Stimulated activated CD8-positive, alpha-beta memory T cell treated with anti-CD3 and anti-CD28 coated beads, Interleukin-4, amount 100 ng/mL, for 4 hours (primary cell): Measurements from ENCODE around the gene CNR2.
"Not testable (repeated sequence)": the region's sequence is repeated elsewhere in the genome, so short reads cannot be mapped to it uniquely, and the experiment has no call there.

Source experiments
- DNase-seq, 2 donors: peaks; one replicate each; pipeline ENCODE4 v3.0.0-alpha.2; 2020; ENCODE audit warnings: low read depth in 2 of 2, low spot score in 1 of 2

Gene CNR2

DNA sequence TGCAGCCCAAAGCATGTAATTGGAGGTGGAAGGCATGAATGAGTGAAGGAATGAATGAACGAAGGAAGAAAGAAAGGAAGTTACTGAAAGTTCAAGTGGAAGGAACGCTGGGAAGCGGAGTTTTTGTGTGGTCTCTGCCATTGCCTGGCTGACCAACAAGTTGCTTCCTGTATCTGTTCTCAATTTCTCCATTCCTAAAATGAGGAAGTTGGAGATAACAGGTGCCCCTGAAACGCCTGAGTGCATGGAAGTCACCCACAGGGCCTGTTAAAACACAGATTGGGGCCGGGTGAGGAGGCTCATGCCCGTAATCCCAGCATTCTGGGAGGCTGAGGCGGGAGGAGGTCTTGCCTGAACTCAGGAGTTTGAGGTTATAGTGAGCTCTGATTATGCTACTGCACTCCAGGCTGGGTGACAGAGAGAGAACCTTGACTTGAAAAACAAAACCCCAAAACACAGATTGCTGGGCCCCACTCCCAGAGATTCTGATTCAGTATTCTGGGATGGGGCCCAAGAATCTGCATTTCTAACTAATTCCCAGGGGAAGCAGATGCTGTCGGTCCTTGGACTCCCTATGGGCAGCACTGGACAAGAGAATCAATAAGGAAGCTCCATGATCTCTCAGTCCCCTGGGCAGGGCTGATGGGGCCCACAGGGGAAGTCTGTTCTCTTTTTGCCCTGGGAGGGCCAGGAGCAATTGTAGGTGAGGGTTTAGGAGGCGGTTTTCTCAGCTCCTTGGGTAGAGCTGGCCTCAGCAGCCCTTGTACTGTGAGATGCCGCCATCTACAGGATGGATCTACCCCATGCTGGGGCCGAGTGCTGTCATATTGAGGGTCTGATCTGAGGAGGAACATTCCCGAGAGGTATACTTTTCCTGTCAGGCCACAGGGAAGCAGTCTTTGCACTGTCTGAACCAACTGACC is 3.3 kb upstream of the CNR2 start:
- DNase-seq: peak in 1 of 2 donors; percentile 14

- DNase-seq: no peak
Measured at GRCh38 chr1:23915466-23915865, 2.3 kb upstream of the CNR2 start.

DNA sequence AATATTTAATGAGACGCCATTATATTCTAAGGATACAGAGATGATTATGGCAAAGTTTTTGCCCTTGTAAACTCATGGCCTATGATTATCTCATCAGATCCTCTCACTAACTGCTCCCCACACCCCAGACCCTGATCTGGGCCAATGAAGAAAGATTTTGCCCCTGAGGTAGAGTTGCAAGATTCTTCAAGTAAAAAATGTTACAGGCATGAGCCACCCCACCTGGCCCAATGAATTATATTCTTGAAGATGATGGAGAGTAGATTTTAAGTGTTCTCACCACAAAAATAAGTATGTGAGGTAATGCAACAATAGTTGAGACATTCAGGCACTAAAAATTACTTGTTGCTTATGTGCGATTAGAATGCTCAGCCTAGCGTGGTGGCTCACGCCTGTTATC is 1.8 kb upstream of the CNR2 start:
- no peak for DNase-seq

GRCh38 chr1:23911921-23912320 is 1.2 kb downstream of the CNR2 start:
- DNase-seq: no peak

DNA sequence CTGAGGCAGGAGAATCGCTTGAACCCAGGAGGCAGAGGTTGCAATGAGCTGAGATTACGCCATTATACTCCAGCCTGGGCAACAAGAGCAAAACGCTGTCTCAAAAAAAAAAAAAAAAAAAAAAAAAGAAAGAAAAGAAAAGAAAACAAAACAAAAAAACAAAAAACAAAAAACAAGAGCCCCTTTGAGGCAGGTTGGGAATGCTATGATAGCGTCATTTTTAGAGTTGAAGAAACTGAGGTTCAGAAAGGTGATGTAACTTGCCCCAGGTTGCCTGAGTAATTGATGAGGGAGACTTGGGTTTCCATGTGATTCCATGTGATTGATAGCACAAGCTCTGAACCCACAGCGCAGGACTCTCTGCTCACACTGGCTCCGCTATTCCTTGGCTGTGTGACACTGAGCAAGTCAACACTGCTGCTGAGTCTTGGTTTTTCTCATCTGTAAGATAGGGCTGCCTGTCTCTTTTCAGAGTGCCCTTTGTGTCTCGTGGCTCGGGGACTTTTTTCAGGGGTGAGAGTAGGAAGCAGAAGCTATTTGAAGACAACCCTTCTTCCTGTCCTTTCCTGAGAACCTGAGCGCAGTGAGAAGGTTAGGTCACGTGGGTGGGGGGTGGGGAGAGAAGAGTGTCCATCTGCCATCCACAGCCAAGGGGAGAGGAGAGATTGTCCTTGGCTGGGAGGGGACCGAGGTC is 2.5 kb downstream of the CNR2 start:
- no peak for DNase-seq

DNA sequence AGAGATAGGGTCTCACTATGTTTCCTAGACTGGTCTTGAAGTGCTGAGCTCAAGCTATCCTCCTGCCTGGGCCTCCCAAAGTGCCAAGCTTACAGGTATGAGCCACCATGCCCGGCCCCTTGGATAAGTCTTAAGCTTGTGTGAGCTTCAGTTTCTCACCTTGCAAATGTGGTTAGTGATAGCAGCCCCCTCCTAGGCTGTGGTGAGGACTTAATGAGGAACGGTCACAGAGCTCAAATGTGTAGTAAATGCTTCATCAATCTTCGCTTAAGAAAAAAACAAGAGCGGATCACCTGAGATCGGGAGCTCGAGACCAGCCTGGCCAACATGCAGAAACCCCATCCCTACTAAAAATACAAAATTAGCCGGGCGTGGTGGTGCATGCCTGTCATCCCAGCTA is 3.0 kb downstream of the CNR2 start:
- no peak for DNase-seq

GRCh38 chr1:23909412-23909811 is 3.8 kb downstream of the CNR2 start:
- DNase-seq: no peak

- no peak for DNase-seq
Measured at GRCh38 chr1:23908453-23909341, 4.5 kb downstream of the CNR2 start.

GRCh38 chr1:23906731-23907130 is 6.4 kb downstream of the CNR2 start:
- DNase-seq: no peak

- no peak for DNase-seq
Measured at GRCh38 chr1:23905461-23906025, 7.6 kb downstream of the CNR2 start.

DNA sequence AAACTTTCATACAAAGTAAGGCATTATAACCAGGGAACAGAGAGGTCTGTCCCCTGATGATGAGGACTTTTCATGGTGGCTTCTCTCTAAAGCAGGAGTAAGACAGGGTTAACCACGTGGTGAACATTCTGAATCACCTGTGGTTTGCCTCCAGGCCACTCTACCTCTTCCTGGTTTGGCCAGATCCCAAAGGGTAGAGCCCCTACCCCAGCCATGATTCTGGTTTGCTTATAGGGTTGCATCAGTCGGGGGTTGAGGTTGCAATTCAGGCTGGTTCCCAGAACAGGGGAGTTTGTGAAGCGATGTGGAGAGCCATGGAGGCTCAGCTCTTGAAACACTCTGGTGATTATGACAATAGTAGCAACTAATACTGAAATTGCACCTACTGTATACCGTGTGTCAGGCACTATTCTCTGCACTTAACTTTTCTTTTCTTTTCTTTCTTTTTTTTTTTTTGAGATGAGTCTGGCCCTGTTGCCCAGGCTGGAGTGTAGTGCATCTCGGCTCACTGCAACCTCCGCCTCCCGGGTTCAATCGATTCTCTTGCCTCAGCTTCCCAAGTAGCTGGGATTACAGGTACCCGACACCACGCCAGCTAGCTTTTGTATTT is 8.3 kb downstream of the CNR2 start:
- DNase-seq: no peak

- no peak for DNase-seq
Measured at GRCh38 chr1:23903754-23904153, 9.4 kb downstream of the CNR2 start.

- no peak for DNase-seq
Measured at GRCh38 chr1:23902321-23903278, 10.6 kb downstream of the CNR2 start.

DNA sequence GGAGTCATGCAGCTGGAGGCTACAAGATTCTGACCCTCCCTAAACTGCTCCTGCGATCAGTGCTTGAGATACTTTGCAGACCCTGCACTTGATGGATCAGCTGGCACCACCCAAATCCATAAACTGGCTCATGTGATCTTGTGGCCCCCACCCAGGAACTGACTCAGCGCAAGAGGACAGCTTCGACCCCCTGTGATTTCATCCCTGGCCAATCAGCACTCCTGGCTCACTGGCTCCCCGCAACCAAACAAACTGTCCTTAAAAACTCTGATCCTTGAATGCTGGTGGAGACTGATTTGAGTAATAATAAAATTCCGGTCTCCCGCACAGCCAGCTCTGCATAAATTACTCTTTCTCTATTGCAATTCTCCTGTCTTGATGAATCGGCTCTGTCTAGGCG is 13.1 kb downstream of the CNR2 start:
- not testable (repeated sequence) for DNase-seq

DNA sequence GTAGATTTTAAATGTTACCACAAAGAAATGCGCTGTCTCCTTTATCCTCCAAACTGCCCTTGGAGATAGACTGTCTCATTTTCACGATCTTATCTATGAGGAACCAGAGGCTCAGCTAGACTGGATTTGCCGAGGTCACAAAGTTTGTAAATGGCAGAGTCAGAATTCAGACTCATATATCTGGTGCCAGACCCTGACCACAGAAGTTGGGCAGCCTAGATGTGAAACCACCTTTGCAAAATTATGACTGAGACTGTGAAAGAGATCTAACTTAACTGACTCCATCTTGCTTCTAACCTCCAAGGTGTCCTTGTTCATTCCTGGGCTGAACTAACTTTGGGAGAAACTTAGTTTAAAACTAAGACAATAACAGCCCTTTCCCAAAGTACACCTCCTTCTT is 14.1 kb downstream of the CNR2 start:
- no peak for DNase-seq

DNA sequence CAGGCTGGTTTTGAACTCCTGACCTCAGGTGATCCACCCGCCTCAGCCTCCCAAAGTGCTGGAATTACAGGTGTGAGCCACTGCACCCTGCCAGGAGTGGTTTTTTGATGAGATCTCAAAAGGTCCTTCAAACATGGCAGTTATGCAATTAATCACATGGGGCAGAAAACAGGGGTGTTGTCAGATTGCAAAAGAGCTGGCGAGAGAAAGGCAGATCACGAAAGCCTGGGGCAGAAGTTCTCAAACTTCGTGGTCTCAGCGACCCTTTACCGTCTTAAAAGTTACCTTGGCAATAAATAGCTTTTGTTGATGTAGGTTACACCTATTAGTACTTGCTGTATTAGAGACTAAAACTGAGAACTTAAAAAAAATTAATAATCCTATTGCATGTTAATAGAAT is 16.1 kb downstream of the CNR2 start:
- DNase-seq: no peak

GRCh38 chr1:23896491-23896890 is 16.7 kb downstream of the CNR2 start:
- no peak for DNase-seq

- DNase-seq: no peak
Measured at GRCh38 chr1:23895993-23896392, 17.2 kb downstream of the CNR2 start.

DNA sequence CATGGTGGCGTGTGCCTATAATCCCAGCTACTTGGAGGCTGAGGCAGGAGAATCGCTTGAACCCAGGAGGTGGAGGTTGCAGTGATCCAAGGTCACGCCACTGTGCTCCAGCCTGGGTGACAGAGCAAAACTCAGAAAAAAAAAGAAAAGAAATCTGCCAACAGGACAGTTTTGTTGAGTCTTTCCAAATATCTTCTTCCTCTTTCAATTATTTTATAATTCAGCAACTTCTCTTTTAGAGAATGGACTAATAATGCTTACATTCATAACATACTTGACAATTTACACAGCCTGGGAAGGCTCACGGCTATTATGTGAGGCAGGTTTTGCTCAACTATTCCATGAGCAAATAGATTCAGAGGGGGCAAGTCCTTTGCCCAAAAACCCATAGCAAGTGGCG is 18.1 kb downstream of the CNR2 start:
- no peak for DNase-seq

DNA sequence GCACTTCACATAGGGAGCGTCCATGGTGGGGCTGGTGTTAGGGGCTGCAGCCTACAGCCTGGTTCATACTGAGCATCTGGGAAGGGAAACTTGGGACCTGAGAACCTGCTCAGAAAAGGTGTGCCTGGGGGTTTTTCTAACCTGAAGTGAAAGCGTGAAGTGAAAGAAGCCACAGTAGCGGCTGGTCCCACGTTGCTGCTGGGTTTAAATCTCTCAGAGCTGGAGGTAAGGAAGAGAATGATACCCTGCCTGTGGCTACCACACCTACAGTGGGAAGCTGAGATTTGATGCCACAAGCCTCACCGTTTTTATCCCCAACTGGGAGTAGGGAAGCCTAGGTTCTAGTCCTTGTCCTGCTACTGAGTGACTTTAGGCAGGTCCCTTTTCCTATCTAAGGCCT is 24.1 kb downstream of the CNR2 start:
- DNase-seq: no peak
